NB4 (cell line): ENCODE data around the gene MRRF.
A peak's percentile ranks its signal among the peaks of the same experiment; 100 is the strongest.

Experiments used
- MAX ChIP-seq: IDR thresholded peaks from 2 replicates; pipeline ENCODE4 v1.6.1; 2011; ENCODE audit warnings: low read depth, low read length
- MYC ChIP-seq: IDR thresholded peaks from 2 replicates; pipeline ENCODE4 v1.6.1; 2011; ENCODE audit warnings: low read depth, low read length
- POLR2A ChIP-seq: IDR thresholded peaks from 2 replicates; pipeline ENCODE4 v1.6.1; 2011; ENCODE audit warnings: mild to moderate bottlenecking; ENCODE audit not compliant: insufficient read length; ENCODE audit errors: extremely low read depth
- TF ChIP-seq, protein P1 (sequence below): IDR thresholded peaks from one replicate; pipeline ENCODE4 v1.5.1; 2012; ENCODE audit warnings: low read depth, low read length

GRCh38 chr9:122350577-122351355 is 86.1 kb downstream of the MRRF start:
- TF ChIP-seq, protein P1, sequence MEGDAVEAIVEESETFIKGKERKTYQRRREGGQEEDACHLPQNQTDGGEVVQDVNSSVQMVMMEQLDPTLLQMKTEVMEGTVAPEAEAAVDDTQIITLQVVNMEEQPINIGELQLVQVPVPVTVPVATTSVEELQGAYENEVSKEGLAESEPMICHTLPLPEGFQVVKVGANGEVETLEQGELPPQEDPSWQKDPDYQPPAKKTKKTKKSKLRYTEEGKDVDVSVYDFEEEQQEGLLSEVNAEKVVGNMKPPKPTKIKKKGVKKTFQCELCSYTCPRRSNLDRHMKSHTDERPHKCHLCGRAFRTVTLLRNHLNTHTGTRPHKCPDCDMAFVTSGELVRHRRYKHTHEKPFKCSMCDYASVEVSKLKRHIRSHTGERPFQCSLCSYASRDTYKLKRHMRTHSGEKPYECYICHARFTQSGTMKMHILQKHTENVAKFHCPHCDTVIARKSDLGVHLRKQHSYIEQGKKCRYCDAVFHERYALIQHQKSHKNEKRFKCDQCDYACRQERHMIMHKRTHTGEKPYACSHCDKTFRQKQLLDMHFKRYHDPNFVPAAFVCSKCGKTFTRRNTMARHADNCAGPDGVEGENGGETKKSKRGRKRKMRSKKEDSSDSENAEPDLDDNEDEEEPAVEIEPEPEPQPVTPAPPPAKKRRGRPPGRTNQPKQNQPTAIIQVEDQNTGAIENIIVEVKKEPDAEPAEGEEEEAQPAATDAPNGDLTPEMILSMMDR = peak; percentile 84
- TF ChIP-seq POLR2A = no peak
- 0 out of 2 replicates have a peak, but pooled peaks have one; percentile 18 for TF ChIP-seq MAX
- no peak for TF ChIP-seq MYC
